GM23248 (cell line): ENCODE measurements around the gene GSTT2. TPM values are rescaled to one million over a fixed set of nuclear protein-coding genes. Genes with fewer than 3 reads are reported as not detected.

ENCODE experiments used
- DNase-seq: peaks from one replicate; pipeline ENCODE4 v3.0.0-alpha.2; 2015
- H2AFZ ChIP-seq: fragments of 200-600 bp; sonication (generic); 2 replicates; pipeline ENCODE4 v1.6.1; 2016; ENCODE audit warnings: antibody characterized with exemption
- H3F3A ChIP-seq: fragments of 200-600 bp; sonication (generic); 2 replicates; pipeline ENCODE4 v1.6.1; 2016; ENCODE audit warnings: mild to moderate bottlenecking, antibody characterized with exemption, mixed run types; ENCODE audit not compliant: insufficient read depth
- H3K27ac ChIP-seq: fragments of 200-600 bp; sonication (generic); 2 replicates; pipeline ENCODE4 v1.5.1; 2016; ENCODE audit warnings: mild to moderate bottlenecking
- H3K27me3 ChIP-seq: fragments of 200-600 bp; sonication (generic); replicated peaks from 2 replicates; pipeline ENCODE4 v1.6.1; 2016; ENCODE audit warnings: mild to moderate bottlenecking; ENCODE audit not compliant: insufficient read depth
- H3K36me3 ChIP-seq: fragments of 200-600 bp; sonication (generic); 2 replicates; pipeline ENCODE4 v1.6.1; 2016; ENCODE audit warnings: low read depth, mild to moderate bottlenecking
- H3K4me1 ChIP-seq: fragments of 200-600 bp; sonication (generic); 2 replicates; pipeline ENCODE4 v1.6.1; 2016; ENCODE audit warnings: mild to moderate bottlenecking; ENCODE audit not compliant: insufficient read depth
- H3K4me2 ChIP-seq: fragments of 200-600 bp; sonication (generic); one replicate; pipeline ENCODE4 v1.6.1; 2016; ENCODE audit warnings: mild to moderate bottlenecking; ENCODE audit not compliant: unreplicated experiment
- H3K4me3 ChIP-seq: fragments of 200-600 bp; sonication (generic); 2 replicates; pipeline ENCODE4 v1.5.1; 2016; ENCODE audit warnings: mild to moderate bottlenecking
- H3K79me2 ChIP-seq: fragments of 200-600 bp; sonication (generic); 2 replicates; pipeline ENCODE4 v1.6.1; 2016; ENCODE audit warnings: mild to moderate bottlenecking; ENCODE audit not compliant: insufficient read depth
- H3K9ac ChIP-seq: fragments of 200-600 bp; sonication (generic); 2 replicates; pipeline ENCODE4 v1.6.1; 2016; ENCODE audit warnings: mild to moderate bottlenecking
- H3K9me2 ChIP-seq: fragments of 200-600 bp; sonication (generic); 2 replicates; pipeline ENCODE4 v1.6.1; 2016; ENCODE audit warnings: mixed run types, mild to moderate bottlenecking, moderate library complexity; ENCODE audit not compliant: insufficient read depth
- H3K9me3 ChIP-seq: fragments of 200-600 bp; sonication (generic); one replicate; pipeline ENCODE4 v1.6.1; 2017; ENCODE audit warnings: low read depth
- H4K20me1 ChIP-seq: fragments of 200-600 bp; sonication (generic); 2 replicates; pipeline ENCODE4 v1.6.0; 2016; ENCODE audit not compliant: insufficient read depth
- EZH2 ChIP-seq: fragments of 200-600 bp; sonication (generic); IDR thresholded peaks from 2 replicates; pipeline ENCODE4 v1.6.1; 2018; ENCODE audit warnings: antibody characterized with exemption, mild to moderate bottlenecking; ENCODE audit not compliant: insufficient read depth, poor library complexity, severe bottlenecking
- in situ Hi-C: fragments of 300-500 bp; cut with MboI; formaldehyde crosslinking; loops from 2 replicates; pipeline ENCODE4 v1.15.0; 2020
- polyA plus RNA-seq: library from polyadenylated mRNA; unstranded; fragments of >200 nt; fragmentation: Nextera tagmentation; extraction: Ambion mirVana; gene quantifications from 2 replicates; pipeline ENCODE4 v1.2.1, GENCODE V29; 2016
- total RNA-seq: library from RNA; depleted of rRNA; stranded (reverse); fragments of >200 nt; shearing (Covaris generic); gene quantifications from 2 replicates; pipeline ENCODE4 v1.2.3, GENCODE V29; 2014; rRNA removed

The GSTT2 gene
- total and polyA plus RNA-seq, 2 experiments from 2014 or later, result 0.65 to 1.2 TPM

GRCh38 chr22:24030186-24030702, 50.3 kb downstream of the GSTT2 start:
- no peak overlapping the region for H3K27ac ChIP-seq
- in situ Hi-C loops, result no loop called here

More at GRCh38 chr22:24030186-24030702, 50.3 kb downstream of the GSTT2 start:
- H3K79me2 ChIP-seq, result peaks cover 99% of the 10 kb centered on the region
- H3F3A ChIP-seq, result no peaks in the 10 kb centered on the region
- no peak for DNase-seq
- H3K36me3 ChIP-seq, result no peaks in the 10 kb centered on the region
- TF ChIP-seq EZH2, result no peak
- no peaks in the 10 kb centered on the region for H3K9me3 ChIP-seq
- no peak overlapping the region for H3K4me3 ChIP-seq
- no peak overlapping the region for H3K9ac ChIP-seq
- no peaks in the 10 kb centered on the region for H4K20me1 ChIP-seq
- no peaks in the 10 kb centered on the region for H3K27me3 ChIP-seq
- H3K9me2 ChIP-seq, result no peaks in the 10 kb centered on the region
- no peak overlapping the region for H3K4me2 ChIP-seq
- H2AFZ ChIP-seq, result no peak overlapping the region
- no peaks in the 10 kb centered on the region for H3K4me1 ChIP-seq

Other genes starting within 250 kb of the GSTT2 start
- 2.5 and 3.3 TPM in 2 replicates for gene ZNF70, start 229.0 kb upstream of the GSTT2 start, total RNA-seq
- gene ZNF70, start 229.0 kb upstream of the GSTT2 start, polyA plus RNA-seq, result 1.0 and 1.2 TPM in 2 replicates
- gene VPREB3, start 225.7 kb upstream of the GSTT2 start, total RNA-seq, result not detected in 2 replicates
- not detected in 2 replicates for gene VPREB3, start 225.7 kb upstream of the GSTT2 start, polyA plus RNA-seq
- 0.13 TPM in 1 of 2 replicates, not detected in the other for gene C22orf15, start 217.1 kb upstream of the GSTT2 start, total RNA-seq
- 0.41 and 0.54 TPM in 2 replicates for gene C22orf15, start 217.1 kb upstream of the GSTT2 start, polyA plus RNA-seq
- 1.6 TPM in 1 of 2 replicates, not detected in the other for gene CHCHD10, start 212.2 kb upstream of the GSTT2 start, total RNA-seq
- gene CHCHD10, start 212.2 kb upstream of the GSTT2 start, polyA plus RNA-seq, result 20.3 and 22.3 TPM in 2 replicates
- gene MMP11, start 207.3 kb upstream of the GSTT2 start, total RNA-seq, result 2.9 and 18.2 TPM in 2 replicates
- gene MMP11, start 207.3 kb upstream of the GSTT2 start, polyA plus RNA-seq, result 1.3 and 2.5 TPM in 2 replicates
- gene SMARCB1, start 193.2 kb upstream of the GSTT2 start, total RNA-seq, result 34.9 and 63.9 TPM in 2 replicates
- 85.2 and 85.4 TPM in 2 replicates for gene SMARCB1, start 193.2 kb upstream of the GSTT2 start, polyA plus RNA-seq
- 1.2 and 2.3 TPM in 2 replicates for gene DERL3, start 141.1 kb upstream of the GSTT2 start, total RNA-seq
- 0.73 and 0.76 TPM in 2 replicates for gene DERL3, start 141.1 kb upstream of the GSTT2 start, polyA plus RNA-seq
- gene SLC2A11, start 122.3 kb upstream of the GSTT2 start, total RNA-seq, result 8.5 and 16.6 TPM in 2 replicates
- 5.7 and 6.1 TPM in 2 replicates for gene SLC2A11, start 122.3 kb upstream of the GSTT2 start, polyA plus RNA-seq
- gene MIF, start 85.8 kb upstream of the GSTT2 start, total RNA-seq, result 262 and 335 TPM in 2 replicates
- 2,233 and 2,246 TPM in 2 replicates for gene MIF, start 85.8 kb upstream of the GSTT2 start, polyA plus RNA-seq
- gene GSTT2B, start 18.9 kb upstream of the GSTT2 start, total RNA-seq, result 5.3 and 8.7 TPM in 2 replicates
- gene GSTT2B, start 18.9 kb upstream of the GSTT2 start, polyA plus RNA-seq, result 13.7 and 15.6 TPM in 2 replicates
- gene DDTL, start 13.2 kb upstream of the GSTT2 start, total RNA-seq, result not detected in 2 replicates
- 1.3 and 2.4 TPM in 2 replicates for gene DDTL, start 13.2 kb upstream of the GSTT2 start, polyA plus RNA-seq
- gene DDT, start 5.7 kb upstream of the GSTT2 start, total RNA-seq, result 80.8 and 96.1 TPM in 2 replicates
- 163 and 164 TPM in 2 replicates for gene DDT, start 5.7 kb upstream of the GSTT2 start, polyA plus RNA-seq
- gene GSTT4, start 25.3 kb downstream of the GSTT2 start, total RNA-seq, result not detected in 2 replicates
- gene GSTT4, start 25.3 kb downstream of the GSTT2 start, polyA plus RNA-seq, result not detected in 2 replicates
- gene CABIN1, start 31.2 kb downstream of the GSTT2 start, total RNA-seq, result 21.5 and 28.7 TPM in 2 replicates
- gene CABIN1, start 31.2 kb downstream of the GSTT2 start, polyA plus RNA-seq, result 10.6 and 14.3 TPM in 2 replicates
- gene SUSD2, start 201.4 kb downstream of the GSTT2 start, total RNA-seq, result under 0.01 TPM in 1 of 2 replicates, not detected in the other
- gene SUSD2, start 201.4 kb downstream of the GSTT2 start, polyA plus RNA-seq, result 0.24 and 0.28 TPM in 2 replicates